Activated CD4-positive, alpha-beta T cell treated with anti-CD3 and anti-CD28 coated beads, Interleukin-2, amount 50 U/mL, for 16 hours (primary cell): ENCODE measurements around the gene GLTP.
A peak's percentile ranks its signal among the peaks of the same experiment; 100 is the strongest.
"Not testable (repeated sequence)": the region's sequence is repeated elsewhere in the genome, so short reads cannot be mapped to it uniquely, and the experiment has no call there.

Experiments used
- DNase-seq: peaks from one replicate; pipeline ENCODE4 v3.0.0-alpha.2; 2020

GLTP gene

DNA sequence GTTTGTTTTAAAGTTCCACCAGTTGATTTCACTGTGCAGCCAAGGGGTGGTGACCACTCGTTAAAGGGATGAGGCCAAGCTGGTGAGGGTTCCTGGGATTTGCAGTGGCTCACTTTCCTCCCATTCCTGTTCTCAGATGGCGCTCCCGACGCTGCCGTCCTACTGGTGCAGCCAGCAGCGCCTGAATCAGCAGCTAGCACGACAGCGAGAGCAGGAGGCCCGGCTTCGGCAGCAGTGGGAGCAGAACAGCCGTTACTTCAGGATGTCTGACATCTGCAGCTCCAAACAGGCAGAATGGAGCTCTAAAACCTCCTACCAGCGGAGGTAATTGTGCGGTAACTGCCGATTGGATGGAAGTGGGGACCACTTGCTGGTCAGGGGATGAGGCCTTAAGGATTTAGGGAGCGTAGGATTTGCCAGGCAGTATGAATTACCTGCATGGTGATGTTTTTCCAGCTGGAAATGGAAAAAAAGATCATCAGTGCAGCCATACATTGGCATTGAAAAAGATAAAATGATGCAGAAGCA lies 22.6 kb upstream of the GLTP start:
- no peak for DNase-seq

DNA sequence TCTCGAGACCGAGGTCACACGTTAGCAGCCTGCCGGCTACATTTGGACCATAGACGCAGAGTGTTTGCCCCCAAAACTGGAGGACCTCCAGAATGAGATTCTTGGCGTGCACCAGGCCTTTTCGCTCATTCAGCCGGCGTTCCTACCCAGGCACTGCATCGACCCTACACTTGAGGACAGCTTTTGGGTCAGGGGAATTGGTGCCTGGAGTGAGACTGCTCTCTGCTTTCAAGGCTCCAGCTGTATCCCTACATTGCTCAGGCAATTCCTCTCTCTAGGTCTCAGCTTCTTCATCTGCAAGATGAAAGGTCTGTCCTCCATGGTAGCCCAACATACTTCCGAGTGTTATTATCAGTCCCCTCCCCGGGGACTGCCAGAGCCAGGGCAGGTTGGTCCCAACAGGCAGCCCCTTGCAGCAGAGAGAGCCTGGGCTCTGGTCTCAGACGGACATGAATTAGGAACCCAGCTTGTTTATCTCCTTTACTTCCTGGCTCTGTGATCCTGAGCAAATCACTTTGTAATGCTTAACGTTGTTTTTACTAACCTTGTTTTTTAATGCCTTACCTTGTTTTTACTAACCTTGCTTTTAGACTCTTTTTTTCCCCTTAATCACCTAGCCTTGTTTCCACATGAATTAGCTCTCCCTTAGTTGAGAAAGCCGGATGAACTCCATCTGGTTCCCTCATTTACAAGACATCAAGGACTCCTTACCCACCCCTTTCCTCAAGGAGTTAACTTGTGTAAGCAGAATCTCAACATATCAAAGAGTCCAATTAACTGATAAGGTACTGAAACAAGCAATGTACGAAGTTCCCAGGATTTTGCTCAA lies 20.6 kb upstream of the GLTP start:
- DNase-seq = no peak

DNA sequence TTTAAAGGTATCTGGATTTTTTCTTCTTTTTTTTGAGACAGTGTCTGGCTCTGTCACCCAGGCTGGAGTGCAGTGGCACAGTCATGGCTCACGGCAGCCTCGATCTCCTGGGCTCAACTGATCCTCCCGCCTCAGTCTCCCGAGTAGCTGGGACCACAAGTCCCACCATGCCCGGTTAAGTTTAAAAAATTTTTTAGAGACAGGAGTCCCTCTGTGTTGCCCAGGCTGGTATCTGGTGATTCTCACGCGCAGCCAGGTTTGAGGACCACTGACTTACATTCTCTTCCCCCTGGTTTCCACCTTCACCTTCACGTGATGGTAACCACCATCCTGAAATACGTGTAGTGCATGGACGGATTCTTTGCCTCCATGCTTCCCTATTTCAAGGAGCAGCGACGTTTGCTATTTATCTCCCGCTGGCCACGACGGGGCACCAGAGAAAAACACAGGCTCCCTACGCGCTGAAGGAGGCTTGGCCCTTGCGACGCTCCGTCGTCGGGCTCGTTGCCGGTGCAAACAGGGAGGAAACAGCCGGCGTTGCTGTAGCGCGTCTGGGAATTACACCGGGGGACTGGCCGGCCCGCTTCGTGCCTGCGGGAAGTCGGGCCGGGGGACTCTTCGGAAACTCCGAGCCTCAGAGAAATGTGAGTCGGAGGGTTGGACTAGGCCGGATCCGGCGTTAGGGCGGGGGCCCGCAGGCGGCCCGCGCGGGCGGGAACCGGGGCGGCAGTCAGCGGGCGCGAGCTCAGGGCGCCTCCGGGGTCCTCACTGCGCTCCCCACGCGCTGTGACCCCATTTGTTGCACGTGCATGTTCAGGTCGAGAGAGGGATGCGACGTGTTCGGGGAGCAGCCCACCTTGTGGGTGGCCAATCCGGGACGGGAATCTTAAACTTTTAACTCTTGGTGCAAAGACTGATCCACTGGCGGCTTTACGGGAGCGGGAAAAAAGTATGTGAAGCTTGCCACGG lies 19.7 kb upstream of the GLTP start, which contains the start of gene TCHP:
TCHP (plus strand) TSS at position 492 of the 969 bp plus-strand sequence. CDS start 2,753 bp downstream, outside the sequence.
- peak; percentile 83 for DNase-seq

DNA sequence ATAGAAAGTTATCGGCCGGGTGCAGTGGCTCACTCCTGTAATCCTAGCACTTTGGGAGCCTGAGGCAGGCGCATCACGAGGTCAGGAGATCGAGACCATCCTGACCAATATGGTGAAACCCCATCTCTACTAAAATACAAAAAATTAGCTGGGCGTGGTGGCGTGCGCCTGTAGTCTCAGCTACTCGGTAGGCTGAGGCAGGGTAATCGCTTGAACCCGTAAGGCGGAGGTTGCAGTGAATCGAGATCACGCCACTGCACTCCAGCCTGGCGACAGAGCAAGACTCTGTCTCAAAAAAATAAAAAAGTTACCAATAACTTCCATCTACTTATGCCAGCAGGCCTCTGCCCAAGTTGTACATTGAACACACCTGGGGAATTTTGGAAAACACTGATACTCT lies 19.0 kb upstream of the GLTP start:
- not testable (repeated sequence) for DNase-seq

DNA sequence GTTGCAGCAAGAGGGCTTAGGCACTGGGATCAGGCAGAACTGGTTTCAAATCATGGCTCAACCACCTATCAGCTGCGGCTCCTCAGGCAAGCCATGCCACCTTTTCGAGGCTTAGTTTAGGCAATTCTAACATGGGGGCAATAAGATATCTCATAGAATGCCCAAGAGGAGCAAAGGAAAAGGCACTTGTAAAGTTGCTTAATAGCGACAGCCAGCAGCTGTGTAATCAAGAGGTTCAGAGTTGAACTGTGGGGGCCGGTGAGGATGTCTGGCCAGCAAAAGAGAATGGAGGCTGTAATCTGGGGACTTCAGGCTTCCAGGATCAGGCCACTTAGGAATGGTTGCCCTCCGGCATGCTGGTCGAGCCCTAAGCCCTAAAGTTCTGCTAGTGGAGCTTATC lies 16.7 kb upstream of the GLTP start:
- DNase-seq = no peak

DNA sequence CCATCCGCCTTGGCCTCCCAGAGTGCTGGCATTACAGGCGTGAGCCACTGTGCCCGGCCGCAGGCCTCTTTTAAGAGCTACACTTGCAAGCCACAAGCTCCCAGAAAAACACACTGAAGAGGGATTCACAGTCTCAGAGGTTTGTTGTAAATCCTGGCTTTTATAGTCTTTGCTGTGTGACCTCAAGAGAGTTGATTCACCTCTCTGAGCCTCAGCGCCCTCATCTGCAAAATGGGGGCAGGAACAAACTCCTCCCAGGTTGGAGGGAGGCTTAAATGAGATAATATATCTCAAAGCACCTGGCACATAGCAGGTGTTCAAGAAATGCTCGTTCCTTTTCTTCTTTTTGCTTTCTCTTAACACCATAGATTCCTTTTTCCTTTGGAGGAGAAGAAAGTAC lies 15.8 kb upstream of the GLTP start:
- no peak for DNase-seq

DNA sequence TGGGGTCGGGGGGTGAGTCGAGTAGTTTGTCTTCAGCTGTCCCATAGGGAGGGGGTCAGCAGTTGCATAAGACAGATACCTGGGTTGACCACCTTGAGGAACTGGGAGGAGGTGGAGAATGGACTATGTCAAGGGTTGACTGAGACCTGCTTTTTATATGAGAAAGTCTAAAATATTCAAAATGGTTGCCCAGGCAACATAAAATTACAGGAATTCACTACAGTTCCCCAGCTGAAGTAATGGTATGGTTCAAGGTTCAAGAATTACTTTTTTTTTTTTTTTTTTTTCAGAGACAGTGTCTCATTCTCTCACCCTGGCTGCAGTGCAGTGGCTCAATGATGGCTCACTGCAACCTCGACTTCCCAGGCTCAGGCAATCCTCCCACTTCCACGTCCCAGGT lies 14.6 kb upstream of the GLTP start:
- no peak for DNase-seq

DNA sequence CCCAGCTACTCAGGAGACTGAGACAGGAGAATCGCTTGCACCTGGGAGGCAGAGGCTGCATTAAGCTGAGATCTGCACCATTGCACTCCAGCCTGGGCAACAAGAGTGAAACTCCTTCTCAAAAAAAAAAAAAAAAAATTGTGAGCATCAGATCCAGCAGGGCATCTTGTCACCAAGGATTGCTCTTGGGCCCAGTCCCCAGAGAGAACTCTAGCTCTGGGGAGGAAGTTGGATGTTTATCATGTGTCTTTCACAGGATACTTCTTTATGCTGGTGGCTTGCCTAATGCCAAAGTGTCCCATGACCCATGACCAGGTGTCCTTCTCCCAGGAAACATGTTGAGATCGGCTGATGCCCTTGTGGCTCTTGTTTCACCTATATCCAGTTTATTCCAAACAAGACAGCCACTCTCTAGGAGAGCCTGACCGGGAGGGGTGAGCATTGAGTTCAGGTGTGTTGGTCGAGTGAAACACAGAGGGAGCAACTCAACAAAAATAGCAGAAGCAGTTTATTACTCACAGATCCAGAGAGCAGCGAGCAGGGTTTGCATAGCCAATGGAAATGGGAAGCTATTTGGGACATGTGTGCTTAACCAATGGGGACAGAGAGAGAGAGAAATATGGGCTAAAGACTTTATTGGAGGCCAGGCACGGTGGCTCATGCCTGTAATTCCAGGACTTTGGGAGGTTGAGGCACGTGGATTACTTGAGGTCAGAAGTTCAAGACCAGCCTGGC lies 13.1 kb upstream of the GLTP start:
- DNase-seq = no peak

DNA sequence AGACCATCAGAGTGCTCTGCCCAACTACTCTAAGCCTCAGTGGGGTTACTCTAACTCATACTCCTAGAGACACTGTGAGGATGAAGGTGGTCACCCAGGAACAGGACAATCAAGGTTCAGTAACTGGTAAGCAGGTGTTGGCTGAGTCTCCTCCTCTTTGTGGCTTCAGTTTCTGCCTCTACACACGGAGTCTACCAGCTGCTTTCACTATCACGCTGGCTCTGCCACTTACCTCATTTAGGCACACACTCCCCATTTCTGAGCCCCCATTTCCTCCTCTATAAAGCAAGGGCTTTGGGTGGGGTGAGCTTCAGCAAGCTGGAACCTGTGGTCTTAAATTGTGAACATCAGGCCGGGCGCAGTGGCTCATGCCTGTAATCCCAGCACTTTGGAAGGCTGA lies 12.4 kb upstream of the GLTP start:
- DNase-seq = no peak

DNA sequence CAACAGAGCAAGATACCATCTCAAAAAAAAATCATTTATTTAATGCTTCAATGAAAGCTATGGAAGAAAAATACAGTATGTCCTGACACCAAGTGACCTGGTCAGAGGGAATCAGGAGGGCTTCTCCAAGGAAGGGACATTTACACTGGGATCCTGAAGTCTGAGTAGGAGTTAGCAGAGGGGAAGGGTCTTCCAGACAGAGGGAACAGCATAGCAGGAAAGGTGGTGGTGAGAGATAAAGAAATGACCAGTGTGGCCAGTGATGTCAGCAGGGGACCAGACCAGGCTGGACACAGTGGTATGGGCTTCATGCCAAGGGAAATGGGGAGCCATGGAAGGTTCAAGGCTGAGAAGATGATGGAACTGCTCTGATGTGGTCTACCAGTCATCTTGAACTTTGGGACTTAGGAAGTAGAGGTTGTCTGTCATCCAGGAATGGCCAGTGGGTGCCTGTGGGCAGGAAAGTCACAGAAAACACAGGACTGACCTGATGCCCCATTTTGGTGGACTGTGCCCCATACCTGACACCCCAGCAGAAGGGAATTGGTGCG lies 11.9 kb upstream of the GLTP start:
- no peak for DNase-seq

DNA sequence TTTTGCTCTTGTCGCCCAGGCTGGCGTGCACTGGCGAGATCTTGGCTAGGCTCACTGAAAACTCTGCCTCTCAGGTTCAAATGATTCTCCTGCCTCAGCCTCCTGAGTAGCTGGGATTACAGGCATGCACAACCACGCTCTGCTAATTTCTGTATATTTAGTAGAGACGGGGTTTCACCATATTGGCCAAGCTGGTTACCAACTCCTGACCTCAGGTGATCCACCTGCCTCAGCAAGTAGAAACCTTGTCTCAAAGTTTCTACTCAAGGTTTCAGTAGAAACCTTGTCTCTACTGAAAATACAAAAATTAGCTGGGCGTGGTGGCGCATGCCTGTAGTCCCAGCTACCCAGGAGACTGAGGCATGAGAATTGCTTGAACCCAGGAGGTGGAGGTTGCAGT lies 11.4 kb upstream of the GLTP start:
- DNase-seq = not testable (repeated sequence)

DNA sequence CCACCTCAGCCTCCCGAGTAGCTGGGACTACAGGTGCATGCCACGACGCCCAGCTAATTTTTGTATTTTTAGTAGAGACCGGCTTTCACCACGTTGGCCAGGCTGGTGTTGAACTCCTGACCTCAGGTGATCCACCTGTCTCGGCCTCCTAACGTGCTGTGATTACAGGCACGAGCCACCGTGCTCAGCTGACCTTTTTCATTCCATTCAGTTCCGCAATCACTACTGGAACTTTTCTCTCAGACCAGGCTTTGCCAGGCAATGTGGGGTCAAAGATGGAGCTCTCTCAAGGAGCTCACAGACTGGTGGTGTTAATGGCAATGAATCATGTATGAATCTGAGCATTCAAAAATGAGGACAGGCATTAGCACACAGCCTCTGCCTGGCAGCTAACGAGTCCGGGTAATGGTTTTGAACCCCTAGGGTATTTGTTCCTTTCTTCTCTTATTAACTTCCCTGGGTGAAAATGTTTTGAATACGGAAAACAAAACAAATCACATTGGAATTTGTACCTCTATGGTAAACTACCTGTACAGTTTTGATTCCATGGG lies 10.4 kb upstream of the GLTP start:
- DNase-seq = no peak

DNA sequence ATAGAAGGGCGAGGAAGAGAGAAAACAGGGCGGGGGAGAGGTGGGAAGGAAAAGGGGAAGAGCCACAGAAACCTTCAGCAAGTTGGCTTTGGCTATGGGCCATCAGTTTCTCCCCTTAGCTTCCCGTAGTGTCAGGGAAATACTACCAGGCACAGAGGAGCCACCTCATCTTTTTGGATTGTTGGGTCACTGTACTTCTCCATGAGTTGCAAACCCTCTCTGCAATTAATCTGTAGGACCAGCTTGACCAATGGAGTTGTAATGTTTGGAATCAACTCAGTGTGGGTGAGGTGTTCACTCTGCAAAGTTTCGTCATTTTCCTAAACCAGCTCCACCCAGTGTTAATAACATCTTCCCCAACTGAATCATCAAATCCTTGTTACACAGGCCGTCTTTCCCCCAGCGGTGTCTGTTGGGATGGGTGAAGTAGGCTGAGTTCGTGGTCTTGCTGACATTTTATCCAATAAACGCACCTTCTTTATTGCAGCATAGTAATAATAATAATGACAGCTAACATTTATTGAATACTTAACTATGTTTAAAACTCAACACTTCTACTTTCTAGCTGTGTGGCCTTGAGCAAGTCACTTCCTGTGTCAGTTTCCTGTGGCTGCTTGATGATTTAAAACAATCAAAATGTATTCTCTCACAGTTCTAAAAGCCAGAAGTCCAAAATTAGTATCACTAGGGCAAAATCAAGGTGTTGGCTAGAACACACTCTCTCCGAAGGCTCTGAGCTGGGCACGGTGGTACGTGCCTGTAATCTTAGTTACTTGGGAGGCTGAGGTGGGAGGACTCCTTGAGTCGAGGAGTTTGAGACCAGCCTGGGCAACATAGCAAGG lies 8.1 kb upstream of the GLTP start:
- DNase-seq = peak; percentile 82

DNA sequence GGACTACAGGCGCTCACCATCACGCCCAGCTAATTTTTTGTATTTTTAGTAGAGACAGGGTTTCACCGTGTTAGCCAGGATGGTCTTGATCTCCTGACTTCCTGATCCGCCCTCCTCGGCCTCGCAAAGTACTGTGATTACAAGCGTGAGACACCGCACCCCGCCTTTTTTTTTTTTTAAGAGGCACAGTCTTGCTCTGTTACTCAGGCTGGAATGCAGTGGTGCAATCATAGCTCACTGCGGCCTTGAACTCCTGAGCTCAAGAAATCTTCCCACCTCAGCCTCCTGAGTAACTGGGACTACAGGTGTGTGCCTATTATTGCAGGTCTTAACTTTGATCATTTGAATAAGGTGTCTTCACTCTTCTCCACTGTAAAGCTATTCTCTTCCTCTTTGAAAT lies 5.3 kb upstream of the GLTP start:
- DNase-seq = no peak

DNA sequence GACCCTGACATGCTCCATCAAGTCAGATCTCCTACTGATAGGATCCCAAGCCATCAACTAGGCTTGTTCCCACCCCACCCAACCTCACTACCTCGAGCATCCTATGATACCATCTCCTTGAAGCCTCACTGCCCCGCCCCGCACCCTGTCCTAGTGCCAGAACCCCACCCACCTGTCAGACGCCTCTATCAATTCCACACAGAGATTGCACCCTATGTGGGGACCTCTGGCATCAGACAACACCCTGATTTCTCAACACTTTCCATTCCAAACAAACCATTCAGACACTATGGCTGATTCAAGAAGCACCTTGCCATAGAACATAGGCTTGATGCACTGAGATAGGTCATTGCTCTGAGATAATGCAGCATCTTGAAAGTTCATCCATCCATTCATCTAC lies 3.1 kb upstream of the GLTP start:
- no peak for DNase-seq

DNA sequence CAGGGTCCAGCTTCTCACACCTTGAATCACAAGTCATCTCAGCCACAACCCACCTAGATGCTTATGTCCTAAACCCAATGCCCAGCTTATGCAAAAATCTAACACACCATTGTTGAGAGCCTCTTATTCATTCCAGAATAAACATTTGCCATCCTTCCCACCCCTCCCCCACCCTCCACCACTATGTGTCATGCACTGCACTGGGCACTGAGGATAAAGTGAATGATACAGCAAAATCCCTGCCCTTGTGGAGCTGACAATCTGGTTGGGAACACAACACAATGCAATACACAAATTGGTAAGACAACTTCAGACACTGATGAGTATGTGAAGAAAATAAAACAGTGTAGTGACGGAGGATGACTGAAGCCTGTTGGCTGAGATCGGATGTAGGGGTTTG lies 1.4 kb upstream of the GLTP start:
- no peak for DNase-seq

DNA sequence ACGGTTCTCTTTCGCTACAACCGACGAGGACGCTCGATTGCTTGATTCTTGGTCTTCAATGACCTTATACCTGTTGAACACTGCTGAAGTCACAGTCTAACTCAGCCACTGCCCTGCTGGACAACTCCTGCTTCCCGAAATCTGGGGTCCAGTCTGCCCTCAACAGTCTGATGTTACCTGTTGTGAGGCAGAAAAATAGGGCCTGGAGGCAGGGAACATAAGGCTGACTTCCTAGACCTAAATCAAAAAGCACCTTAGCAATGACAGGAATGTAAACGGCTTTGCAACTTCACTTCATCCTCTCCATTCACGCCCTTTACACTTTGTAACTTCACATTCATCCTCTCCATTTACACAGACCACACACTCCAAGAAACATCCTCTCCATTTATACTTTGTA lies 597 bp upstream of the GLTP start:
- no peak for DNase-seq

DNA sequence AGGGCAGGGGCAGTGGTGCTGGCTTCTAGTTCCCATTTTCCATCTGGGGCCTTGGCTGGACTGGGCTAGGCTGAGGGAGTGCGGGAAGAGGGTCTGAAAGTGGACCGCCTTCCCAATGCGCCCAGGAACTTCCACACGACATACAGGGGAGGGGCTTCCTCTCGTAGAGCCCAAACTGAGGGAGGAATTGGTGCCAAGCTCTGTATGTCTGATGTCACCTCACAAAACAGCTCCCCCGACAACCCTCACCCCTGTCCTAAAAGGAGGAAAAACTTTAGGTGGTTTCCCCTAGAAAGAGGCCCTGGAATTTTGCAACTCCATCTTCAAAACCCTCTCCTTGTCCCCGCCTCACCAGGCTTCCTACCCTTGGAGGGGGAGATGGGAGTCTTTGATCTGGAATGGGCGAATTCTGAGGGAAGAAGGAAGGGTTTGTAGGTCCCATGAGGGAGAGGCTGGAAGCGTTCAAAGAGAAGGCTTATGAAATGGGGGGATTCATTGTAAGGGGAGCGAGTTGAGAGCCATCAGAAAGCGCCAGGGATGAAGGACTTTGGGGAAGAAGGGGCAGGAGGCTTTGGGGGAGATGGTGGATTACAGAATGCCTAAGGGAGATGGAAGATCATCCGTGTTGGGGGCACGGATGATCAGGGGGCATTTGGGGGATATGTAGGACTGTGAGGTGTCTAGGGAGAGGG lies 844 bp downstream of the GLTP start:
- no peak for DNase-seq

DNA sequence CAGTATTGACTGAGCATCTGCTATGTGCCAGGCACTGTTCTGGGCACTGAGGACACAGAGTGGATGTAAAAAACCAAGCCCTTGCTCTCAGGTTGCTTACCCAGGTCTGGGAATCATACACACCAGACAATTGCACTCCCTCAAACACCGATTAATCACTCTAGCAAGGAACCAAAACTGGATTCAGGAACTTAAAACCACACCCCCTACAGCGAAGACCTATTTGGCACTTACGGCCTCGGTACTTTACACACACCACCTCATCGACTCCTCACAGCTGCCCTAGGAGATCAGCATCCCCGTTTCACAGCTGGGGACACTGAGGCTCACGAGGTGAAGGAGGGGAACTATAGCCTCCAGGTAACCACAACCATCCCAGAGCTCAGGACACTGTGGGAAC lies 1.6 kb downstream of the GLTP start:
- no peak for DNase-seq

DNA sequence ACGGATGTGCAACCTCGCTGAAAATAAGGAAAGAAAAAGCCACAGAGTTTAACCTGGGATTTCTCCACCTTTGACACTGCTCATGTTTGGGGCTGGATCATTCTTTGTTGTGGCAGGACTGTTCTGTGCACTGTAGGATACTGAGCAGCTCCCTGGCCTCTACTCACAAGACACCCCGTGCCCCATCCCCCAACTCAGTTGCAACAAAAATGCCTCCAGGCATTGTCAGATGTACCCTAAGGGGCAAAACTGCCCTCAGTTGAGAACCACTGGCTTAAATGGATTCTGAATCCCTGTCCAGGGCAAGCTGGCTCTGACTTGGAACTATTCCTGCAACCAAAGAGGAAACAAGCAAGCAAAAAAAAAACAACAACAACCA lies 2.1 kb downstream of the GLTP start:
- DNase-seq = no peak
